Neural progenitor cell (in vitro differentiated cells): ENCODE measurements around the gene SCD. TPM values are rescaled to one million over a fixed set of nuclear protein-coding genes. Genes with fewer than 3 reads are reported as not detected.

Experiments
- DNase-seq: peaks from one replicate; pipeline ENCODE4 v3.0.0-alpha.2; 2016; ENCODE audit warnings: low spot score
- H2AFZ ChIP-seq: fragments of 200-600 bp; sonication (generic); replicated peaks from 2 replicates; pipeline ENCODE4 v1.6.1; 2016; ENCODE audit warnings: antibody characterized with exemption
- H3F3A ChIP-seq: fragments of 200-600 bp; sonication (generic); 2 replicates; pipeline ENCODE4 v1.6.1; 2016; ENCODE audit warnings: antibody characterized with exemption, low read depth
- H3K27ac ChIP-seq: fragments of 200-600 bp; sonication (generic); 2 replicates; pipeline ENCODE4 v1.5.1; 2016; ENCODE audit warnings: mild to moderate bottlenecking
- H3K27me3 ChIP-seq: fragments of 200-600 bp; sonication (generic); 2 replicates; pipeline ENCODE4 v1.6.1; 2016; ENCODE audit warnings: mild to moderate bottlenecking, moderate library complexity
- H3K36me3 ChIP-seq: fragments of 200-600 bp; sonication (generic); 2 replicates; pipeline ENCODE4 v1.5.1; 2016
- H3K4me1 ChIP-seq: fragments of 200-600 bp; sonication (generic); 2 replicates; pipeline ENCODE4 v1.6.1; 2016; ENCODE audit warnings: mixed run types
- H3K4me2 ChIP-seq: fragments of 200-600 bp; sonication (generic); 2 replicates; pipeline ENCODE4 v1.6.1; 2016
- H3K4me3 ChIP-seq: fragments of 200-600 bp; sonication (generic); 2 replicates; pipeline ENCODE4 v1.5.1; 2016
- H3K79me2 ChIP-seq: fragments of 200-600 bp; sonication (generic); 2 replicates; pipeline ENCODE4 v1.6.1; 2016; ENCODE audit warnings: low read depth
- H3K9ac ChIP-seq: fragments of 200-600 bp; sonication (generic); 2 replicates; pipeline ENCODE4 v1.6.1; 2016
- H3K9me3 ChIP-seq: fragments of 200-600 bp; sonication (generic); 2 replicates; pipeline ENCODE4 v1.5.1; 2016; ENCODE audit warnings: low read depth
- H4K20me1 ChIP-seq: fragments of 200-600 bp; sonication (generic); 2 replicates; pipeline ENCODE4 v1.6.1; 2016; ENCODE audit warnings: low read depth
- H3K27ac Mint-ChIP-seq: 3 replicates; pipeline ENCODE4 v1.8.0; 2021; ENCODE audit warnings: mixed read lengths
- H3K27me3 Mint-ChIP-seq: 2 replicates; pipeline ENCODE4 v1.8.0; 2022; ENCODE audit warnings: low read depth, mild to moderate bottlenecking, inconsistent platforms, moderate library complexity, mixed read lengths; ENCODE audit not compliant: insufficient read depth
- H3K36me3 Mint-ChIP-seq: 3 replicates; pipeline ENCODE4 v1.8.0; 2021; ENCODE audit warnings: mixed read lengths
- H3K4me1 Mint-ChIP-seq: 3 replicates; pipeline ENCODE4 v1.8.0; 2021; ENCODE audit warnings: mixed read lengths
- H3K4me3 Mint-ChIP-seq: 3 replicates; pipeline ENCODE4 v1.8.0; 2021; ENCODE audit warnings: mild to moderate bottlenecking, moderate library complexity, mixed read lengths
- H3K9me3 Mint-ChIP-seq: 3 replicates; pipeline ENCODE4 v1.8.0; 2020; ENCODE audit warnings: mixed read lengths
- CTCF ChIP-seq: fragments of 200-600 bp; sonication (generic); IDR thresholded peaks from 2 replicates; pipeline ENCODE4 v1.5.1; 2017; ENCODE audit warnings: antibody characterized with exemption, mild to moderate bottlenecking
- EZH2 ChIP-seq: fragments of 200-600 bp; sonication (generic); IDR thresholded peaks from 2 replicates; pipeline ENCODE4 v1.6.1; 2017; ENCODE audit warnings: antibody characterized with exemption, mild to moderate bottlenecking, moderate library complexity
- EZH2phosphoT487 ChIP-seq: fragments of 200-600 bp; sonication (generic); IDR thresholded peaks from 2 replicates; pipeline ENCODE4 v1.6.1; 2017; ENCODE audit warnings: antibody characterized with exemption
- total RNA-seq: library from RNA; depleted of rRNA; stranded (reverse); fragments of >200 nt; gene quantifications from 2 replicates; pipeline ENCODE4 v1.2.3, GENCODE V29; 2015; ENCODE audit warnings: low replicate concordance

SCD gene
- total RNA-seq, 1 donor from 2014 or later, result 468 TPM

- H3K4me3 Mint-ChIP-seq, result no peak overlapping the region
- peaks cover 43% of the 10 kb centered on the region for H3K36me3 Mint-ChIP-seq
These were observed 15.8 kb downstream of the SCD start for GRCh38 chr10:100362570-100363496.

GRCh38 chr10:100364175-100364574, 17.1 kb downstream of the SCD start:
- TF ChIP-seq CTCF (no peak), EZH2 (no peak), EZH2phosphoT487 (no peak)
- Mint-ChIP-seq H3K4me1 (peaks cover 31% of the 10 kb centered on the region), H3K9me3 (no peaks in the 10 kb centered on the region), H3K4me3 (no peak overlapping the region), H3K27me3 (peaks cover 2% of the 10 kb centered on the region), H3K27ac (no peak overlapping the region), H3K36me3 (peaks cover 38% of the 10 kb centered on the region)
- no peaks in the 10 kb centered on the region for H3K27me3 ChIP-seq
- H3K4me3 ChIP-seq, result no peak overlapping the region
- H3K9me3 ChIP-seq, result no peaks in the 10 kb centered on the region
- H3K9ac ChIP-seq, result no peak overlapping the region
- no peak overlapping the region for H3K4me2 ChIP-seq
- peaks cover 2% of the 10 kb centered on the region for H3K4me1 ChIP-seq
- no peak for DNase-seq
- H4K20me1 ChIP-seq, result peaks cover 48% of the 10 kb centered on the region
- peaks cover 19% of the 10 kb centered on the region for H3K79me2 ChIP-seq
- no peak overlapping the region for H2AFZ ChIP-seq
- H3K27ac ChIP-seq, result peak overlapping the region; percentile 79
- H3F3A ChIP-seq, result peaks cover 66% of the 10 kb centered on the region
- peaks cover 13% of the 10 kb centered on the region for H3K36me3 ChIP-seq

More at GRCh38 chr10:100362570-100363496, 15.8 kb downstream of the SCD start:
- Histone ChIP-seq H3K9me3 (no peaks in the 10 kb centered on the region), H3K4me1 (peaks cover 5% of the 10 kb centered on the region), H3K4me3 (no peak overlapping the region), H3K9ac (peak overlapping the region; percentile 20), H4K20me1 (peaks cover 59% of the 10 kb centered on the region), H3K27ac (peak overlapping the region; percentile 79), H3K4me2 (no peak overlapping the region), H3K36me3 (peaks cover 16% of the 10 kb centered on the region), H3F3A (peaks cover 75% of the 10 kb centered on the region), H3K79me2 (peaks cover 28% of the 10 kb centered on the region), H3K27me3 (no peaks in the 10 kb centered on the region), H2AFZ (no peak overlapping the region)
- Mint-ChIP-seq H3K27me3 (peaks cover 5% of the 10 kb centered on the region), H3K4me1 (peaks cover 35% of the 10 kb centered on the region), H3K9me3 (no peaks in the 10 kb centered on the region), H3K27ac (no peak overlapping the region)
- DNase-seq, result no peak
- TF ChIP-seq CTCF (no peak), EZH2phosphoT487 (no peak), EZH2 (no peak)

GRCh38 chr10:100364735-100365391, 17.8 kb downstream of the SCD start:
- Histone ChIP-seq H3K27me3 (no peaks in the 10 kb centered on the region), H4K20me1 (peaks cover 41% of the 10 kb centered on the region), H2AFZ (no peak overlapping the region), H3F3A (peaks cover 59% of the 10 kb centered on the region), H3K4me1 (no peaks in the 10 kb centered on the region), H3K36me3 (peaks cover 9% of the 10 kb centered on the region), H3K9ac (no peak overlapping the region), H3K4me2 (no peak overlapping the region), H3K9me3 (no peaks in the 10 kb centered on the region), H3K4me3 (no peak overlapping the region), H3K27ac (peak overlapping the region; percentile 60), H3K79me2 (peaks cover 12% of the 10 kb centered on the region)
- no peak overlapping the region for H3K4me3 Mint-ChIP-seq
- H3K27me3 Mint-ChIP-seq, result peaks cover 3% of the 10 kb centered on the region
- peaks cover 31% of the 10 kb centered on the region for H3K36me3 Mint-ChIP-seq
- no peak overlapping the region for H3K27ac Mint-ChIP-seq
- TF ChIP-seq EZH2phosphoT487, result no peak
- no peak for TF ChIP-seq CTCF
- no peak for TF ChIP-seq EZH2
- no peaks in the 10 kb centered on the region for H3K9me3 Mint-ChIP-seq
- peaks cover 28% of the 10 kb centered on the region for H3K4me1 Mint-ChIP-seq
- no peak for DNase-seq
